Ramos (cell line): ENCODE results near the gene ZNF521.

ENCODE experiments used
- in situ Hi-C: fragments of 300-500 bp; cut with MboI; formaldehyde crosslinking; loops from one replicate; pipeline ENCODE4 v1.14.3; 2022; ENCODE audit warnings: low sequenced_read_pairs; ENCODE audit not compliant: unreplicated experiment

Gene ZNF521

DNA sequence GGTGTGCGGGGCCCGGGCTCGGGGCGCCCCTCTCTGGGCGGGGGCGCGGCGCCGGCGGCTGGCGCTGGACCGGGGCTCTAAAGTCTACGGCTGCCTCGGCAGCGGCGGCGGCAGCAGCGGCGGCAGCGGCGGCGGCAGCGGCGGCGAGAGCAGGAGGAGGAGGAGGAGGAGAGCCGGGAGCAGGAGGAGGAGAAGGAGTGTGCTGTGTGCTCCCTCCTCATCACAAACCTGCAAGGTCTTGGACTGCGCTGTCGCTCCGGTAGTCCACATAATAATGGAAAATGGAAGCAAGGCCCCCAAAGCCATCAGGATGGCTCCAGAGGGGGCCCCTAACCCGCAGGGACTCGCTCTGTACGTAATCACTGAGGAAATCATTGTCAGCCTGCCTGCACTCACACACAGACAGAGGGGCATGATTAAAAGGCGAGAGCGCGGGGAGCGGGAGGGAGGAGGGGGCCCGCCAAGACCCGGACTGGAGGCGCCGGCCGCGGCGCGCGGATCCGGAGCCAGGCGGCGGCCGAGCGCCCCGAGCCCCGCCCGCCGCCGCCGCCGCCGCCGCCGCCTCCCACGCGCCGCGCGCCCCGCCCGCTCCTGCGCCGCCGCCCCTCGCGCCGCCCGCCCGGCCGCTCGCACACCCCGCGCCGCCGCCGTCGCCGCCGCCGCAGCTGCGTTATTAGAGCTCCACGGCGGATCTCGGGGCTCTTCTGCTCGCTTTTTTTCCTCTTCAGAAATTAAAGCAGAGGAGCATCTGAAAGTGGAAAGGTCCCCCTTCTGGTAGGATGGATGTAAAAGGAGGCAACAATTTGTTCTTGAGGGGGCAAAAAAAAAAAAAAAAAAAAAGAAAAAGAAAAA, at the start of gene ZNF521:
Gene ZNF521 (minus strand): TSS at position 390 of the 852 bp plus-strand sequence. CDS start 1,220 bp downstream, outside the sequence.
- in situ Hi-C loops = no loop called here

DNA sequence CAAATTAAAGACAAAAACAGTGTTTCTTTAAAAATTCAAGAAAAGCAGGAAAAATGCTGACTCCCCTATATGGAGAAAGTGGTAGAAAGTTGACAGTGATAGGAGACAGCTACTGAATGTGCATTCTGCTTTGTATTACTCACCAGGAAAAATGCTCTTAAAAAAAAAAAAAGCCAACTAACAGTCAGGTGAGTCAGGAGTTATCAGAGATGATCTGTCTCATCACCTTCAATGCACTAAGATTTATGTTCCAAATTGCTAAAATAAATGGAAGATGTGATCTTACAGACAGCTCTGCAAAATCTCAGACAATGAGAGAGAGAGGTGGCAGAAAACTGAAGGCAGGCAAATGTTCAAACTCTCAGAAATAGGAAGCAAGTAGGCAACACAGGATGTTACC, 47.6 kb upstream of the ZNF521 start:
- in situ Hi-C loops = no loop called here

DNA sequence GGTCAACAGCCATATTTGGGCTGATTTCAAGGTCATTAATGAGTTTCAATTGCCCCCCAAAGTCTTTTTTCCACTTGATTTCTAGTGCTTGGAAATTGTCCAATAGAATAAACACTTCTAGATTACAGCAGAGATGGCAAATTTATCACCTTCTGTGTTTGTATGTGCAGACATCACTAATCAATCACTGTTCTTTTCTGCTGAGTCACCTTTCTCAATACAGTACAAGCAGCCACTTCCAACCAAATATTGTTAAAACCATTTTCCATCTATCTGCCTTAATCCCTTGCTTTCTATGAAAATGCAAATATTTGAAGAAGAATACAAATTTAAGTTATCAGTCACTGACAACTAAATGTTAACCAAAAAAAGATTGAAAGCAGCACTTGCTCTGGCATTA, 40.2 kb upstream of the ZNF521 start:
- in situ Hi-C loops = no loop called here

DNA sequence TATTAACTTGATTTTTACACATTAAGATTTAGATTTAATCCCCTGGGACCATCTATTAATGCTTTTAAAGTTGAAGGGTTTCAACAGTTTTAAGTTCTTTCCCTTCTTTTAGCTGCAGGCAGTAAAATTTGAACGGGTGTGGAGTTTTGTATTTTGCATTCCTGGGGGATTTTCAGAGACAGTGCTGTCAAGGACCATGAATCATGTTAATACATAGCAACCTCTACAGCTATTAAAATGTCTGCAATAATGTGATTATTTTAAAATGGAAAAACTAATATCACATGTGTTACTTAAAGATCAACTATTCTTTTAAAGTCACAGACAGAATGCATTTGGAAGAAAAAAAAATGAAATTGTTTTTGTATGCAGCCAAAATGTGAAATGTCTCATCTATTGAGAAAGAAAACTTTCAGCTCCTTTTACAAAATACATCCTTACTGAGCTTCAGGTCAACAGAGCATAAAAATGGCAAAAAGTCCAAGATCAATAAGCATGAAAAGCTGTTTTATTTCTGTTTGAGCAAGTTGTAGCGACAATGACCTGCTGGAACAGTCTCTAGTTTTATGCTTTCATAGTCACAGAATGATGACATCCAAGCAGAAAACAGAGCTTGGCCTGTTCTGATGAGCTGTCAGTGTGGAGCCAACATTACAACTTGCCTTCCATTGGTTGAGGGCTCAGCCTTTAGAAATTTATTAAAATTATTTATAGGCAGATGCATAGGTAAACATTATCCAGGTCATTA, 21.6 kb upstream of the ZNF521 start:
- in situ Hi-C loops = no loop called here

DNA sequence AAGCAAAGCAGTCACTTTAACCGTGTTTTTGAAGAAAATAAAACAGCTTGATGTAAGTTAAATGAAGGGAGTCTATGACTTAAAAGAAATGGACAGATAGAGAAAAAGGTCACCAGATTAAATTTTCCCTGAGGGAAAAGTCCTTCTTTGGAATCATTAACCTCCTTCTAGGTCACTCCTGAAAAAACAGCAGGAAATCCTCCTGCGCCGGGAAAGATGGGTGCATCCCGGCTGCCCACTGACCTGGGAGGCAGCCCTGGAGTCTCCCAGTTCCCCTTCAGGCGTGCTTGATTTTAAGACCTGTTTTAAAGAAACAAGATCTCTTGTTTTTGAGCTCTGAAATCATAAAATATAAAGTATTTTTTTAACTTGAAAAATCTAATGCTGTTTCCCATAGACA, 18.4 kb upstream of the ZNF521 start:
- in situ Hi-C loops = no loop called here

DNA sequence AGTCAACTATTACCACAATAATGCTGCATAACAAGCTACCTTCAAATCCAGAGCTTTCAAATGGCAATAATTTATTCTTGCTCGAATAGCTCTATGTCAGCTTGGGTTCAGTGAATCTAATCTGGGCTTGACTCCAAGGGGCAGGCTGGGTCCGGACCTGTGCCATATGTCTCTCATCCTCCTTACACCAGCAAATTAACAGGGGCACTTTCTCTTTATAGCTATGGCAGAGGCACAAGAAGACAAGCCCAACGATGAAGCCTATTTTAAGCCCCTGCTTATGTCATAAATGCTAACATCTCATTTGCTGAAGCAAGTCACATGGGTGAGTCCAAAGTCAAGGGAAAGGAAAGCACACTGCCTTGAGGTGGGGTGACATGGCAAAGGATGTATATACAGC, 13.3 kb upstream of the ZNF521 start:
- in situ Hi-C loops = no loop called here

DNA sequence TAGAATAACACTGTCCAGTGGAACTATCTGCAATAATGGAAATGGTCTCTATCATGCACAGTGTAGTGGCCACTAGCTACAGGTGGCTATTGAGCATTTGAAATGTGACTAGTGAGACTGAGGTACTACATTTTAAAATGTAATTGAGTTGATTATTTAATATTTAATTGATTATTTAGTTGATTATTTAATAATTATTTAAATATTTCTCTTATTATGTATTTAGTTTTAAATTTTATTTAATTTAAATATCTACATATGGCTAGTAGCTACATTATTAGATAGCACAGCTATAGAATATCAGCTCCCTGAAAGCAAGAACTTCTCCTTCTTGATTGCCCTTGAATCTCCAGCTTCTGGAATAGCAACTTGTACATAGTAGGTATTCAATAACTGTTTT, 12.8 kb upstream of the ZNF521 start:
- in situ Hi-C loops = no loop called here

DNA sequence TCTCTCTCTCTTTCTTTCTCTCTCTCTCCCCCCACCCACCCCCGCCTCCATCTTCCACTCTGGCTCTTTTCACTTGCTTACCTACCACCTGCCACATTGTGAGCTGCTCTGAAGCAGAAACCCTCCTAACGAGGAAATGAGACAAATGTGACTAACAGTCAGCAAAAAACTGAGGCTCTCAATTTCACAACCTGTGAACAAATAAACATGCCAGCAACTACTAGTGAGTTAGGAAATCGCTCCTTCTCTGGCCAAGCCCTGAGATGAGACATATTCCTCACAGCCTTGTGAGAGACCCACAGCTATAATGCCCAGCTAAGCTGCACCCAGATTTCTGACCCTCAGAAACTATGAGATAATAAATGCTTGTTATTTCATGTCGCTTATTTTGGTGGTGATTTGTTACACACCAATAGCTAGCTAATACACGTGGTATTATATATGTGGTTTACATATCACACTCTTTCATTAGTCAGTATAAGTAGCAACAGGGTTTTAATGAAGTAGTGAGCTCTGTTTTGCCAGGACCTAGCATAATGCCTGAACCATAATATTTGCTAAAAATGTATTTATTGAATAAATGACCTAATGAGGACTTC, 8.4 kb upstream of the ZNF521 start:
- in situ Hi-C loops = no loop called here

DNA sequence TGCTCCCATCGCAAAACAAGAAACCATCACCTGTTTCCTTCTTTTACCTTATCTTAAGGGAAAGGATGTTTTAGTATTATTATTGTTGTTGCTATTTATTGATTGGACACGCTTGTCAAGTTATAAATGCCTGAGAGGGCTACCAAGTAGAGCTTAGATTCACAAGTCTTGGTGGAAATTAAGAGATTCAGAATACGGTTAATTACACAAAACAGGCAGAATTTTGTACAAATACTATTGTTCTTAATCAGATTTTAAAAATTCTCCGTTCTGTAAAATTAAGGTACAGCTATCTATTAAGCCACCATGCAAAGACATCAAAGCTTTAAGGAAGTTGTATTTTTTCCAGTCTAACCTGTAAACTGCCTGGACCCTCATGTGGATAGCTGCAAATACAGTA, 1.1 kb upstream of the ZNF521 start:
- in situ Hi-C loops = no loop called here

DNA sequence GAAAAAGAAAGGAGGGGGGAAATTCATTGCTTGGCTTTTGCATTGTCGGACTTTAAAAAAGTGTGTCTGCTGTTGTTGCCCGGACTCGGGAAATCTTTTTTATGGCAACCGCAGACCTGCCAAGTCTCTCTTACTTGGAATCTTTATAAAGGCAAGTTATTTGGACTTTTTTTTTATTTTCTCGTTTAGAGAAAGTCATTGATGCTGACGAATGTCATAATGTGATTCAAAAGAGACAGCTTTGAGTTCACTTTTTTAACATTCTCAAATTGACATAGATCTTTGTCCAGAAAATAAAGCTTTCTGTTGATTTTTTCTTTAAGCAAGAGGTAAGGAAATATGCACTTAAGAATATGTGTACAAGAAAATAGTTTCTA, 651 bp upstream of the ZNF521 start:
- in situ Hi-C loops = no loop called here

DNA sequence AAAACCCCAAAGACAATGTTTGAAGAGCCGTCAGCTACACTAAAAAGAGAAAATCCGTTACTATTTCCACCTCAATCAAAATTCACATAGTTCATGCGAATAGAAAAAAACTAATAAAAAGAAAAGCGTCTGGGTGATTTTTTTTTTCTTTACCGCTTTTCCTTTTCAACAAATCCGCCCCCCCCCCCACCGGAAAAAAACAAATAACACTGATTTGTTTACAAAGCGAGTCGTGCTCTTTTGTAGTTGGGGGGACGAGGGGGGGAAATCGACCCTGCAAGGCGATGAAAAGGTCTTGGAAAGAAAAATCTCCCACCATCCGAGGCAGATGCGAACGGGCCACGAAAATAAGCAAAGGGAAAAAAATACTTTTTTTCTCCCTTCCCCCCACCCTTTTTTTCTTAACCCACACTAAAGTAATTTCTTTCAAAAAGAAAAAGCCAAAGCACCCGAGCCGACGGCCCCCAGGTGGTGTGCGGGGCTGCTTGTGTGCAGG, 638 bp downstream of the ZNF521 start:
- in situ Hi-C loops = no loop called here

DNA sequence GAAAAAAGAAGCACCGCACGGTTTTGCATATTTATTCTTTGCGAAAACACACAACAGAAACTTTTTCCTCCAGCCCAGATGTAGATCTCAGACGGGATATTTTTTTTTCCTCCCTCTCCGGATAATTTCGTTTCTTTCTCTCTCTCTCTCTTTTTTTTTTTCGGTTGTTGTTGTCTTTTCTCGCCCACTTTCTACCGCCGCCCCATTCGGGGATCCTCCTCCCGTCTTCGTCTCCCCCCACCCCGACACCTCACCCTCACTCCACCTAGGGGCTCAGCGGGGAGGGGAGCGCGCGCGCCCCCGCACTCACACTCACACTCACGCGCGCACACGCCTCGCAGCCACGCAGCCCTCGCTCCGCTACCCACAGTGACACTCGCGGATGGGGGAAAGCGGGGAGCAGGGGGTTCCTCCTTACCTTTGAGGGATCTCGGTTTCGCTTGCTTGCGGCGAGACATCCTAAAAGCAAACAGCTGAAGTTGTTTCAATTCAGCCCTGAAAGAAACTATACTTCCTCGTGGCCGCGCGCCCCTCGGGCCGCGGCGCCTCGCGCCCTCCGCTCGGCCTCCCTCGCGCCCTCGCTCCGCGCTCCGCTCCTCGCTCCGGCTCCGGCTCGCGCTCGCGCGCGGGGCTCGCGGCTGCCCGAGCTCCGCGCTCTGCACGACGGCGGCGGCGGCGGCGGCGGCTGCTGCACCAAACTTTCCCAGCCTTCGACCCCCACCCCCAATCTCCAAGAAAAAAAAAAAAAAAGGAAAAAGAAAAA, 1.3 kb downstream of the ZNF521 start:
- in situ Hi-C loops = no loop called here

DNA sequence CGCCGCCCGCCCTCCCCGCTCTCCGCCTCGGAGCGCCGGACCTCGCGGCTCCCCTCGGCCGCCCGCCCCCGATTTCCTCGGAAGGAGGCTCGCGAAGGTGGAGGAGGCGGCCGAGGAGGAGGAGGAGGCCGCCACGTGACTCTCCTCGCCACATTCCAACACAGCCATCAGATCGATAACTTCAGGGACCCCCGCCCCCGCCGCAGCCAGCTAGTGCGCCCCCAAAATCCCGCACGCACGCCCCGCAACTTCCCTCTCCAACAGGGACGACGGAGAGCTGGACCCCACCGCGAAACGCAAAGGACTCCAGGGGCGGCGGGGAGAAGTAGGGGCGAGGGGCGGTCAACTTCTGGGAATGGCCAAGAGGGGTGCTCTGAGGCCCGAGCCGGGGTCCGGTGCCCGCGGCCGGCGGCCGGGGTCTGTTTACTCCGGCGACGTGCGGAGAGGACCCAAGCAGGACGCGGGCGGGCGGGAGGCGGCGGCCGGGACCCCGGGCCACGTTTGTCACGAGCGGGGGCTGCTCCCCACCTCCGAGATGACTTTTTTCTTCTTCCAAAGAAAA, 2.0 kb downstream of the ZNF521 start:
- in situ Hi-C loops = no loop called here

DNA sequence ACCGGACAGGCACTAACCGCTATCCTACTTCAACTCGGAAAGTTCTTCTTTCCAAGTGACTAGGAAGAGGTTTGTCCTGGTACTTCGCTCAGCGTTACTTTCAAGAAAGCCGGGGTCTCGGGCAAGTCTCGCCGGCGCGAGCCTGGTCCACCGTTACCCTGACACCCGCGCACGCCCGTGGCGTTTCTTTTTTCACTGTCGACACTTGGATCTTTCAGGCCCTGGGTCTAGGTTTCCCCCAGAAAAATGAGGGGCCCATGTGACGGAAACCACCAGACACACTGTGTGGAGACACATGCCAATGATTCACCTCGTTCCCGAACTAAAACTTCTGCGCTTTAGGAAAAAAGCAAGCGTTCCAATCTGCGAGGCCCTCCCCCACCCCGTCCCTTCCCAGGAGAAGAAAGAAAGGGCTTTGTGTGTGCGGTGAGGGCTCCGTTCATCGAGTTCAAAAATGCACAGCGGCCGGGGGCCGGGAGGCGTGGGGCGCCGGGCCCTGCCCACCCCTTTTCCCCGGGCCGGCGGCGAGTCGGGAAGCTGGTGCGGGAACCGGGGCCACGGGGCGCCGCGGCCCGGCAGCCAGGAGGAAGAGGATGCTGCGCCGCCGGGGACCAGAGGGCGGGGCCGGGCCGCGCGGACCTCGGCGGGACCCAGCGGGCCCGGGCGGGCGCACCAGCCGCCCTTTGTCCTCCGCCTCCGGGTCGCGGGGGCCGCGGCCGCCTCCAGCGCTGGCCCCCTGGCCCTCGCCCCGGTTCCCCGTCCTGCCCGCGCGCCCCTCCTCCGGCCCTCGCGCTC, 2.6 kb downstream of the ZNF521 start:
- in situ Hi-C loops = no loop called here

DNA sequence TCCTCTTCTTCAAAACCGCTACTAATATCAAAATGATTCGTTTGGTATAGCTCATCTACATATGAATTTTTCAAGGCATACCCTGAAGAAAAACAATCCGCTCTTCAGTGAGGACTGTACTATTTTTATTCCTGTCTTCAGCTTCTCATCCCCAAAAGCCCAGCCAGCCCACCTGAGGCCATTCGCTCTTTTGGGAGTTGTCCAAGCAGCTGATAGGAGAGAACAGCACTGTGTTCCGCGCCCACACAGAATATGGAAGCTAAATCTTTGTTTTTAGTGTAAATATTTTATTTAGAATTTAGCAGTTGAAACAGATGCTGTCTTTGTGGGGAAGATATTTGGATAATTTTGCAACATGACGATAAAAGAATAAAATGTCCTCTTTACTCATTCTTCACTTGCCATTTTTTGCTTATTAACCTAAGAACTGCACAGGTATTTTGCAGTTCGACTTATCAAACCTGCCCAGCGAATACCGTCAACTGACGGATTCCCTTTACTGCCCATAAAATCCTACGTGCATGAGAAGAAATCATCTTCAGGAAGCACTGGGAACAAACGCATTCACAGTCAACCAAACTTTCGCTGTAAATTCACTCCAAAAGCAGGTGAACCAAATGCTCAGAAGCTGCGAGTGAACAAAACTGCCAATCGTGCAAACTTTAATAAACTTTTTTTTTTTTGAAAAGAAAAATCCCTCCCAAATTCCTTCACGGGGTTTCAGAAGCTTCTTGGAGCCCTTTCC, 3.4 kb downstream of the ZNF521 start:
- in situ Hi-C loops = no loop called here

DNA sequence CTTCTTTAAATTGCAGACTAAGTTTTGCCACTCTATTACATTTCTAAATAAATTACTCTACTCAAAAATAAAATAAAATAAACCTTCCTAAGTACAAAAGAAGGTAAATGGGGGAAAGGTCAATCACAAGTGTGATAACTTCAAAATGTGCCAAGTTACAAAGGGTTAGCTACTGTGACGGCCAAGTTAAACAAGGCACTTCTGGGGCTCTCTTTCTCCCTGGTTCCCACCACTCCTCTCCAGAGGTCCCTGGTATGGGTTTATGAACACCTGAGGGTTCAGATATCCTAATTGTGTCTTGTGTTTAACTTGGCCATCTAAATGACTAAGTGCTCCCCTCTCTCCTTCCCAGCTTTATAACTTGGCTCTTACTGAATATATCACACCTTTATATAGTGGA, 5.4 kb downstream of the ZNF521 start:
- in situ Hi-C loops = no loop called here

DNA sequence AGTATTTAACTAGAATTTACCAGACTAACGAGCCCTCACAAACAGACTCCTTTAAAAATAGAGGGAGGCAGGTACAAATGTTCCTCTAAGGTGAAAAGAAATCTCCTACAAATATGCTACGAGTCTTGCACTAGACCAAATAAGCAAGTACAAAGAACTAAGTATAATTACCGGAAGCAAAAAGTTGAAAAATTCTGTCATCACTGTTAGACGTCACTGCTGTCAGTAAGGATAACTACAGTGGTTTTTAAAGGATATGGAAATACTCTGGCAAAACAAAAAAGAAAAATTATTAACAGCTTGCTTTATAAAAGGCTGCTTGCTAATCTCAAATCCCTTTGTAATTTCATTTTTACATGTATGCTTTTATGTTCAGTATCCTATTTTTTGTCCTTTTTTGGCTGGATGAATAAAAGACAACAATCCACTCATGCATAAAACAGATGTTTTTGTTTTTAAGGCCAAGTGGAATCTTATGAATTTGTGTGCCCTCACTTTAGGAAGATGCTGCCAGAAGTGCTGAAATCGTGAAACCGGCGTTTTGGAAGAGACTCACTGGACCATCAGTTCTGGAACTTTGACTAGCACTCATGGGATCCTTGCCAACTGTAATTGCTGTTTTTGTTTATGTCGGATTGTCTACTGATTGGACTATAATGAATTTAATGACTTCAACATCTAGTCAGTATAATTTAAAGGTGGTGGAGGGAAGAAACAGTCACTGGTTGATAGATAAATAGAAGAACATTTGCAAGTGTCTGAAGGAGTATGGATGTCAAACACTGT, 6.7 kb downstream of the ZNF521 start:
- in situ Hi-C loops = no loop called here

DNA sequence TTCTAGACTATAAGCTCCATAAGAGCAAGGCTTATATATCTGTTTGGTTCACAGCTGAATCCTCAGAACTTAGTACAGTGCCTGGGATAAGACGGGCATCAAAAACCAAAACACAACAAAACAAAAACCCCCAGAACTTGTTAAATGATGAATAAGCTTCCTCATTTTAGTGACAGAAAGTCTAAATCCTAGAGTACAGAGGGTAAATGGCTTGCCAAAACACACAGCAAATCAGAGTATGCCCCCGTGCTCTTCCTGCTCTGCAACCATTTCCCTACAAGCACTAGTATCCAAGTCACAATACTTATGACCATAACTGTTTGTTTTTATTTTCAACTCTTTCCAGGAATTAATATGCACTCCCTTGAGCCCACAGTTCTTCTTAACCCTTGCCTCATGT, 10.1 kb downstream of the ZNF521 start:
- in situ Hi-C loops = no loop called here
